Measurements from ENCODE around the gene TPSB2. TPM values are rescaled to one million over a fixed set of nuclear protein-coding genes. Genes with fewer than 3 reads are reported as not detected.
"Not testable (repeated sequence)": the region's sequence is repeated elsewhere in the genome, so short reads cannot be mapped to it uniquely, and the experiment has no call there.

TPSB2 gene
- total RNA-seq, 1 donor from 2014 or later: not detected

DNA sequence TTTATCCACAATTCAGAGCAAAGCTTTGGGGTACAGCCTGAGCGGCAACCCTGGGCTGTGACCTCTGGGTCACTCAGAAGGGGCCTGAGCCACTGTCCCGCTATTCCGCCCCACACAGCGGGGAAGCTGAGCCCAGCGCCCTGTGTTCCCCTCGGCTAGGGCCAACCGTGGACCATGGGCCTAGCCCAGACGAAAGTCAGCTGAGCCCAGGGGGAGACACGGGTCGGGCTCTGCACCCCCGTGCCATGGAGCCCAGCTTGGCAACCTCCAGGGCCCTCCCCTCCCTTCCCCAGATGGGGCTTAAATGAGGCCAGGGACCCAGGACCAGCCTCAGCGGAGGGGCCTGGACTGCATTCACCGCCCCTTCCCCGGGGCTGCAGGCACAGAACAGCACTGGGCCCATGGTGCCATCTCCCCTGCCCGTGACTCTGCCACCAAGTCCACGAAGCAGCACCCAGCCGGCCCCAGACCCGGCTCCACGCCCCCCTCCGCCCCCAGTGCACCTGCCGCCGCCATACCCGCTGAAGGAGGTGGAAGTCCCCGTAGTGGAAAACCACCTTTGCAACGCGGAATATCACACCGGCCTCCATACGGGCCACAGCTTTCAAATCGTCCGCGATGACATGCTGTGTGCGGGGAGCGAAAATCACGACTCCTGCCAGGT, 27.7 kb upstream of the TPSB2 start:
- Mint-ChIP-seq H3K4me1 (ENCODE audit: low read depth) (no peaks in the 10 kb centered on the region), H3K27ac (no peak overlapping the region), H3K36me3 (ENCODE audit: low read depth) (no peaks in the 10 kb centered on the region), H3K4me3 (no peak overlapping the region), H3K9me3 (no peaks in the 10 kb centered on the region), H3K27me3 (ENCODE audit: insufficient read depth) (peaks cover 11% of the 10 kb centered on the region)
- intact Hi-C loops (cut with micrococcal nuclease): no loop called here
- DNase-seq (ENCODE audit: low spot score): no peak

DNA sequence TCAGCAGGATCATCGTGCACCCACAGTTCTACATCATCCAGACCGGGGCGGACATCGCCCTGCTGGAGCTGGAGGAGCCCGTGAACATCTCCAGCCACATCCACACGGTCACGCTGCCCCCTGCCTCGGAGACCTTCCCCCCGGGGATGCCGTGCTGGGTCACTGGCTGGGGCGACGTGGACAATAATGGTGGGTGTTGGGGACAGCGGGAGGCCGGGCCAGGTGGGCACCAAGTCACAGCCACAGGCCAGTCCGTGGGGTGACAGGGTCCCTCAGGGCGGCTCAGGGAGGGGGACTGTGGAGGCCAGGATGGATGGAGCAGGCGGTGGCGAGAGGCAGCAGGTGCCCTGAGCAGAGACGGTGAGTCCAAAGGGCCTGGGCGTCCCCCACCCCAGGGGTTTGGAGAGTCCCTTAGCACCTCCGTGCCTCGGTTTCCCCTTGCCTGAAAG, 26.9 kb upstream of the TPSB2 start:
- H3K27ac Mint-ChIP-seq: no peak overlapping the region
- H3K9me3 Mint-ChIP-seq: no peaks in the 10 kb centered on the region
- no peak overlapping the region for H3K4me3 Mint-ChIP-seq
- intact Hi-C loops (cut with micrococcal nuclease): no loop called here
- no peaks in the 10 kb centered on the region for H3K4me1 Mint-ChIP-seq (ENCODE audit: low read depth)
- no peak for DNase-seq (ENCODE audit: low spot score)
- H3K36me3 Mint-ChIP-seq (ENCODE audit: low read depth): no peaks in the 10 kb centered on the region
- peaks cover 9% of the 10 kb centered on the region for H3K27me3 Mint-ChIP-seq (ENCODE audit: insufficient read depth)

DNA sequence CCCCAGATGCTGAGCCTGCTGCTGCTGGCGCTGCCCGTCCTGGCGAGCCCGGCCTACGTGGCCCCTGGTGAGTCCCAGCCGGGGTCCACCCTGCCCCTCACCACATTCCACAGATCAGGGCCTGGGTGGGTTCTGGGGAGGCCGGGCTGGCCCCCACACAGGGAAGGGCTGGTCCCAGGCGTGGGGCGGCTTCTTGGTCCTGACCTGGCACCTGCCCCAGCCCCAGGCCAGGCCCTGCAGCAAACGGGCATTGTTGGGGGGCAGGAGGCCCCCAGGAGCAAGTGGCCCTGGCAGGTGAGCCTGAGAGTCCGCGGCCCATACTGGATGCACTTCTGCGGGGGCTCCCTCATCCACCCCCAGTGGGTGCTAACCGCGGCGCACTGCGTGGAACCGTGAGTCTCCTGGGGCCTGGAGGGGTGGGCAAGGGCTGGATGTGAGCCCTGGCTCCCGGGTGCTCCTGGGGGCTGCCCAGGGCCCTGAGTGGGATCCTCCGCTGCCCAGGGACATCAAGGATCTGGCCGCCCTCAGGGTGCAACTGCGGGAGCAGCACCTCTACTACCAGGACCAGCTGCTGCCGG, 26.4 kb upstream of the TPSB2 start:
- intact Hi-C loops (cut with micrococcal nuclease); H3K27ac Mint-ChIP-seq; H3K36me3 Mint-ChIP-seq (ENCODE audit: low read depth); H3K4me3 Mint-ChIP-seq; H3K27me3 Mint-ChIP-seq (ENCODE audit: insufficient read depth); H3K4me1 Mint-ChIP-seq (ENCODE audit: low read depth); DNase-seq (ENCODE audit: low spot score); H3K9me3 Mint-ChIP-seq: not testable (repeated sequence)

DNA sequence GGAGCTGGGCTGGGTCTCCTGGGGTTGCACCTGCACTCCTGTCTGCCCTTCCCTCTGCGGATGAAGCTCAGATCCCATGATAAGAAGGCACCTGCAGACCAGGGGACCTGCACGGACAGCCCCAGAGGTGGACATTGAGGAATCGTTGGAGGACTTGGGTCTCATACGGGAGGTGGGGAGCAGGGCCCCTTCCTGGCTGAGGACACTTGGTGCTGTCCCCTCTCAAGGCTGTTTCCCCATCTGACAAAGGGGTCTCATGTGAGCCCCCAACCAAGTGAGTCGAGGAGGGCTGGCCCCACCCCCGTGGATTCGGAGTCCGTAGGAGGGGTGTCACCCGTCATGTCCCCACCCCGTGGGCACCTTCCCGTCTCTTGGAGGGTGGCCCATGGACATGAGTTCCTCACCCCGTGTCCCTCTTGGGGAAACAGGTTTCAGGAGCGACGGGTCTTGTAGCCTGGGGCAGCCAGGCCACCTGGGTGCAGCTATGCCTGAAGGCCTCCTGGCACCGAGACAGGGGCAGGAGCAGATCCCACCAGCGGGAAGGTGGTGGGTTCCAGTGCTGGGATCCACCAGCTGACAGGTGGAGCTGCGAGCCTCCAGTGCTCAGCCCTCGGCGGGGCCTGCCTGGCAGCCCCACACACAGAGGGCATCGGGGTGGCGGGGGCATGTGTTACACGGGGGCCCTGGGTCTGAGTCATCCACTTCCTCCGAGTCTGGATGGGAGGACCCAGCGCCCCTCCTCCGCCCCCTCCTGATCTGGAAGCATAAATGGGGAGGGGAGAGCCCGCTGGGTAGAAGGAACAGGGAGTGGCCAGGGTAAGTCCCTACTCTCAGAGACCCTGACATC, 25.5 kb upstream of the TPSB2 start, which contains the start of gene TPSD1:
Gene TPSD1, plus strand, starts transcription at position 794 of the 847 bp plus-strand sequence. CDS start 212 bp downstream, outside the sequence.
- H3K9me3 Mint-ChIP-seq, H3K27ac Mint-ChIP-seq: not testable (repeated sequence)

DNA sequence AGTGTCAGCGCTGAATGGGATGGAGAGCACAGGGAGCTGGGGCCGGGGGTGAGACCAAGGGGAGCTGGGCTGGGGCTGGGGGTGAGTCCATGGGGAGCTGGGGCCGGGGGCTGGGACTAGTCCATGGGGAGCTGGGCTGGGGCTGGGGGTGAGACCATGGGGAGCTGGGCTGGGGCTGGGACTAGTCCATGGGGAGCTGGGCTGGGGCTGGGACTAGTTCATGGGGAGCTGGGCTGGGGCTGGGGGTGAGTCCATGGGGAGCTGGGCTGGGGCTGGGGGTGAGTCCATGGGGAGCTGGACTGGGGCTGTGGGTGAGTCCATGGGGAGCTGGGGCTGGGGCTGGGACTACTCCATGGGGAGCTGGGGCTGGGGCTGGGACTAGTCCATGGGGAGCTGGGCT, 24.8 kb upstream of the TPSB2 start:
- H3K4me1 Mint-ChIP-seq (ENCODE audit: low read depth); intact Hi-C loops (cut with micrococcal nuclease); H3K27me3 Mint-ChIP-seq (ENCODE audit: insufficient read depth); H3K9me3 Mint-ChIP-seq; H3K36me3 Mint-ChIP-seq (ENCODE audit: low read depth); H3K27ac Mint-ChIP-seq; H3K4me3 Mint-ChIP-seq; DNase-seq (ENCODE audit: low spot score): not testable (repeated sequence)

More for the DNA sequence above, 25.5 kb upstream of the TPSB2 start, which contains the start of gene TPSD1:
- intact Hi-C loops (cut with micrococcal nuclease); H3K27me3 Mint-ChIP-seq (ENCODE audit: insufficient read depth); DNase-seq (ENCODE audit: low spot score); H3K36me3 Mint-ChIP-seq (ENCODE audit: low read depth); H3K4me1 Mint-ChIP-seq (ENCODE audit: low read depth); H3K4me3 Mint-ChIP-seq: not testable (repeated sequence)

DNA sequence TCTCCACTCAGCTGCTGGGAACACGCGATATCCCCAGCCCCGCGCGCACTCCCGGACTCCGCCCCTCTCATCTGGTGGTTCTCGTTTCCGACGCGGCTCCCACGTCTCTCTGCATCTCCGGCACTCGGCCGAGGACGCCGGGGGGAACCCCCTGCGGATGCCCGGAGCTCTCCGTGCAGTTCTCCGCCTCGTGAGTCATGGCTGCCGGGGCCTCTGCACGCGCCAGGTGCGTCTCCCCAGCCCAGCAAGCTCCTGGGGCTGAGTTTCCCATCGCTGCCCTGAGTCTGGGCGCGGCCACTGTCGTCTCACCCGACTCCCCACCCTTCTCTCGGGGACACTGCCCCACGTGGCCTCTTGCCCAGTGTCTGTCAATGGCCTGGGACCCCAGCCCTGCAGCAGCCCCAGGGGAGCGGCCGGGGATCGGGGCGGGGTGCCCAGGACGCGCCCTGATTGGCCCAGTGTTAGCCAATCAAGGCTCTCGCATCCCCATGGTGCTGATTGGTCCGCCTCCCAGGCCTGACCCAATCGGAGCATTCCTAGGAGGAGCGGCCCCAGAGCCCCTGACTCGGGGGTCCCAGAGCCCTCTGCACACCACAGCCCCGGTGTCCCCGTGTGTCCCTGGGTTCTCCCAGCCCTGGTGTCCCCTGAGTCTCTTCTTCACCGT, 23.8 kb upstream of the TPSB2 start:
- intact Hi-C loops (cut with micrococcal nuclease); H3K9me3 Mint-ChIP-seq; H3K27ac Mint-ChIP-seq; H3K4me3 Mint-ChIP-seq; DNase-seq (ENCODE audit: low spot score); H3K36me3 Mint-ChIP-seq (ENCODE audit: low read depth); H3K4me1 Mint-ChIP-seq (ENCODE audit: low read depth); H3K27me3 Mint-ChIP-seq (ENCODE audit: insufficient read depth): not testable (repeated sequence)

DNA sequence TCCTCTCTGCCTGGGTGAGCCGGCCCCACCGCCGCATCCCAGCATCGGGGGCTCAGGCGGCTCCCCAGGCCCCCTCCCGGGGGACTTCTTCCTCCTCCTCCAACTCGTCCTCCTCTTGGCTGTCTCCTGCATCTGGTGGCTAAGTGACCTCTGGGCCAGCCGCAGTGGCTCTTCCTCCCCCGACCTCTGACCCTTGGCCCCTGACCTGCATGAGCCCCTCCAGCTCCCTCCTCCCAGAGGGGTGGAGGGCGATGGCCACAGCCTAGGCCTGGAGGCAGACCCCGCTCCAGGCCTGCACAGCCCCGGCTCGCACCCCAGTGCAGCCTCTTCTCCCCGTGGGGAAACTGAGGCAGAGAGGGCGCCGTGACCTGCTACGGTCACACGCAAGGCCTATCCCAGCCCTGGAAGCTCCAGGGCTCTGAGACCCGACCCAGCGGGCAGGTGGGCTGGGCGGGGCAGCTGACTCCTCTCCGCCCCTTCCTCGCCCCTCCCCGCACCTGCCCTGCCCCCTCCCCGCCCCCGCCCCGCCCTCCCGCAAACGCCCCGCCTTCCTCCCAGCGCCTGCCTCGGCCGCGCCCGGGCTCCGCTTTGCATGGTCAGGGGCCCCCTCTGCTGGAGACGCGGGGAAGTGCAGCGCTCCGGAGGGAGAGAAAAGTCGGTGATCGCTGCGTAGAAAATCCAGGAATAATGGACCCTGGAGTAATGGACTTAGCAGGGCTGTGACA, 19.2 kb upstream of the TPSB2 start:
- peaks cover 11% of the 10 kb centered on the region for H3K27me3 Mint-ChIP-seq (ENCODE audit: insufficient read depth)
- H3K36me3 Mint-ChIP-seq (ENCODE audit: low read depth); H3K4me3 Mint-ChIP-seq; H3K27ac Mint-ChIP-seq; H3K4me1 Mint-ChIP-seq (ENCODE audit: low read depth); DNase-seq (ENCODE audit: low spot score); H3K9me3 Mint-ChIP-seq; intact Hi-C loops (cut with micrococcal nuclease): not testable (repeated sequence)

DNA sequence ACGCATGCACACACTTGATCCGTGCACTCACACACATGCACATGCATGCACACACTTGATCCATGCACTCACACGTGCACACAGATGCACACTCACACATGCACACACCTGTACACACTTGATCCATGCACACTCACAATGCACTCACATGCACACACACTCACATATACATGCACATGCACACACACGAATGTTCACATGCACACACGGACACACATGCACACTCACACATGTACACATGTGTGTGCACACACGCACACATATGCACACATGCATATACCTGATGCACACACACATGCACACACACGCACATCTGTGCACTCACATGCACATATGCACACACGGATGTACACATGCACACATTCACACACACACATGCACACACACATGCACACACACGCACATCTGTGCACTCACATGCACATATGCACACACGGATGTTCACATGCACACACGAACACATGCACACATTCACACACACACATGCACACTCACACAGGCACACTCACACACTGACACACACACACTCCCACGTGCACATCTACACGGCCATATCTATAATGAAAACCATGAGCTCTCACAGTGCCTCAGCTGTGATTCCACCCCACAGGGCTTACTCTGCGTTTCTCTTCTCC, 18.0 kb upstream of the TPSB2 start:
- DNase-seq (ENCODE audit: low spot score); H3K36me3 Mint-ChIP-seq (ENCODE audit: low read depth); H3K4me3 Mint-ChIP-seq; intact Hi-C loops (cut with micrococcal nuclease); H3K9me3 Mint-ChIP-seq; H3K4me1 Mint-ChIP-seq (ENCODE audit: low read depth); H3K27ac Mint-ChIP-seq: not testable (repeated sequence)
- H3K27me3 Mint-ChIP-seq (ENCODE audit: insufficient read depth): peaks cover 11% of the 10 kb centered on the region

DNA sequence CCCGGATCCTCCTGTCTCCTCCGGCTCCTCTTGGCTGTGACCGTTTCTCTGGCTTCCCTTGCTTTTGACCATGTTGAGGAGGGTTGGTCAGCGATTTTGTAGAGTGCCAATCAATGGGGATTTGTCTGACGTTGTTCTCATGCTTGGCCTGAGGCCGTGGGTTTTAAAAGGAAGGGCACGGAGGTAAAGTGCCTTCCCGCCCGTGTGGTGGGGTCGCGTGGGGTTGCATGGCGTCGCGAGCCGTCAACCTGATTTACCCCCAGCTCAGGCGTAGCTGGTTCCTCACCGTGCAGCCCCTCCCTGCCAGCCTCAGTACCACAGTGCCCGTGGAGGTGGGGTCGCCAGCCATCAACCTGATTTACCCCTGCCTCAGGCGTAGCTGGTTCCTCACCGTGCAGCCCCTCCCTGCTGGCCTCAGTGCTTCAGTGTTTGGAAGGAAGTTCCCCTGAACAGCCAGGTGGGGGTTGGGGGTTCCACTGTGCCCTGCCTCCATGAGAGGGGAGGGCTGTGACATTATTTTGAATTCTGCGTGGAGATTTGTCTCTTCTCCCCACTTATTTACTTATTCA, 15.6 kb upstream of the TPSB2 start:
- Mint-ChIP-seq H3K4me1 (ENCODE audit: low read depth) (no peaks in the 10 kb centered on the region), H3K27ac (no peak overlapping the region), H3K9me3 (no peaks in the 10 kb centered on the region)

DNA sequence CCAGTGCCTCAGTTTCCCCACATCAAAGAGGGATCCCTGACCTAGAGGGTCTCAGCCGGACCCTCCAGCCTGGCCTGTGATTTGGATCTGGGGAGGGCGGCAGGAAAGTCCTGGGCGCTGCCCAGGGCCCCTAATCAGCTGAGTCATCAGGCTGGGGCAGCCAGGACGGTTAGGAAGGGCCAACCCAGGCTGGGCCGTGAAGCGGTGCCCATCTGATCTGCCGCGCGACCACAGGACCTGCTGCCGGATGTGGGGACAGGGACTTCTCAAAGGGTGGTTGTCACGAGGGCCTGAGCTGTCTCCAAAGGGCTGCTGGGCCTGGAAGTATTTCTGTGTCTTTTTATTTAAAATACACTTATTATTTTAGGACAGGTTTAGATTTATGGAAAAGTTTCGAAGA, 14.9 kb upstream of the TPSB2 start:
- peaks cover 10% of the 10 kb centered on the region for H3K27me3 Mint-ChIP-seq (ENCODE audit: insufficient read depth)
- H3K27ac Mint-ChIP-seq: no peak overlapping the region
- intact Hi-C loops (cut with micrococcal nuclease): no loop called here
- no peak overlapping the region for H3K4me3 Mint-ChIP-seq
- no peaks in the 10 kb centered on the region for H3K4me1 Mint-ChIP-seq (ENCODE audit: low read depth)
- no peaks in the 10 kb centered on the region for H3K36me3 Mint-ChIP-seq (ENCODE audit: low read depth)
- DNase-seq (ENCODE audit: low spot score): no peak
- H3K9me3 Mint-ChIP-seq: no peaks in the 10 kb centered on the region

More for the DNA sequence above, 15.6 kb upstream of the TPSB2 start:
- intact Hi-C loops (cut with micrococcal nuclease): no loop called here
- Mint-ChIP-seq H3K36me3 (ENCODE audit: low read depth) (no peaks in the 10 kb centered on the region), H3K27me3 (ENCODE audit: insufficient read depth) (peaks cover 10% of the 10 kb centered on the region), H3K4me3 (no peak overlapping the region)
- DNase-seq (ENCODE audit: low spot score): no peak

DNA sequence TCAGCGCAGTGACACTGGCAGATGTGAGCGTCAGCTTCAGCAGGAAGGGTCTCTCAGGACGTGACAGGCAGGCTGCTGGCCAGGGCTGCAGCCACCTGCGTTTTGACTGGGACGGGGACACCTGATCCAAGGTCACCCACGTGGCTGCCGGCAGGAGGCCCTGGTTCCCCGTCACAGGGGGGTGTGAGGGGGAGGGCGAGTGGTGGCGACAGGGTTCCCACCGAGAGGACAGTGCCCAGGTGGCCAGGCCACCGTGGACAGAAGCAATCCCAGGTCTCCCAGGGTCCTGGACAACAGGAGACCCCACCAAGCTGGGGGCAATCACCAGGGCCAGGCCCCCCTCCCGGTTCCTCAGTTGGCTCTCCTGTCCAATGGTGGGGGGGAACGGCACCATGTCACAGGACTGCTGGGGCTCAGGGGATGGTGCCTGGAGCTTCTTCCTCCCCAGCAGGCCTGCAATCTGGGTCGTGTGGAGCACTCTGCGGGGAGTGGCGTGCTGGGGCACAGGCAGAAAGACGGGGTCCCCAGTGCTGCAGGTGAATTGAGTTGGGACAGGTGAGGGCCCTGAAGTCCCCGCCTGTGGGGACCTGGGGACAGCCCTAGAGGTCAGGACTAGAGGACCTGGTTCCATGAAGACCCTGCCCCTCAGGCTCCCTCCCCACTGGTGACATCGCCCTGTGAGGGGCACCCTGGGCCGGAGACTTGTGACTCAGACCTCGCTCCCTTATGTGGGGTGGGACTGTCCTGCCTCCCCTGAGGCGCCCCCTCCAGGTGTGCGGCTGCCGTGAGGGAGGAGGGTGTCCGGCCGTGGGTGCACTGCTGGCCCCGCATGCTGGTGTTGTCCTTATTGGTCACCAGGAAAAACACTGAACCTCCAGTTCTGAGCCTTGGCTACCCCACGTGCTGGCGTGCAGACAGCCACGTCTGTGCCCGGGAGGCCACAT, 14.2 kb upstream of the TPSB2 start:
- H3K9me3 Mint-ChIP-seq; DNase-seq (ENCODE audit: low spot score); H3K36me3 Mint-ChIP-seq (ENCODE audit: low read depth); H3K4me3 Mint-ChIP-seq; H3K27me3 Mint-ChIP-seq (ENCODE audit: insufficient read depth); intact Hi-C loops (cut with micrococcal nuclease); H3K4me1 Mint-ChIP-seq (ENCODE audit: low read depth); H3K27ac Mint-ChIP-seq: not testable (repeated sequence)

All from activated T-helper 1 cell treated with anti-CD3 and anti-CD28 coated beads, Interleukin-12 subunit alpha, Interleukin-12 subunit beta, Interleukin-2, Interleukin-4 antibody, amounts not matched to agents 30 ng/mL and 10 ng/mL and 1 ng/mL, durations not matched to agents 14 hours and 24 hours and 36 hours (primary cell).